Mesendoderm (in vitro differentiated cells): Measurements from ENCODE around the gene COPRS.
A peak's percentile ranks its signal among the peaks of the same experiment; 100 is the strongest.

Experiments
- DNase-seq: peaks from one replicate; pipeline ENCODE4 v3.0.0; 2013
- H2AK5ac ChIP-seq: 2 replicates; pipeline ENCODE4 v1.6.1; 2013; ENCODE audit warnings: low read length, inconsistent platforms
- H2BK120ac ChIP-seq: 2 replicates; pipeline ENCODE4 v1.6.1; 2013; ENCODE audit warnings: low read depth, mild to moderate bottlenecking, low read length, moderate library complexity, mixed read lengths
- H2BK15ac ChIP-seq: replicated peaks from 2 replicates; pipeline ENCODE4 v1.6.1; 2013; ENCODE audit warnings: low read depth, mild to moderate bottlenecking, moderate library complexity
- H2BK5ac ChIP-seq: 2 replicates; pipeline ENCODE4 v1.6.1; 2013; ENCODE audit warnings: low read length, inconsistent platforms
- H3K18ac ChIP-seq: 2 replicates; pipeline ENCODE4 v1.6.1; 2013; ENCODE audit warnings: mild to moderate bottlenecking, low read length, mixed read lengths
- H3K23ac ChIP-seq: one replicate; pipeline ENCODE4 v1.6.1; 2013; ENCODE audit warnings: low read length
- H3K27ac ChIP-seq: 2 replicates; pipeline ENCODE4 v1.5.1; 2013; ENCODE audit warnings: low read depth, mild to moderate bottlenecking, inconsistent platforms, low read length, moderate library complexity
- H3K27me3 ChIP-seq: 2 replicates; pipeline ENCODE4 v1.6.1; 2013; ENCODE audit warnings: low read length, control low read depth, mild to moderate bottlenecking, inconsistent platforms; ENCODE audit not compliant: insufficient read depth, poor library complexity
- H3K36me3 ChIP-seq: 2 replicates; pipeline ENCODE4 v1.6.1; 2013; ENCODE audit warnings: low read length, inconsistent platforms; ENCODE audit not compliant: control insufficient read depth, insufficient read depth
- H3K4ac ChIP-seq: one replicate; pipeline ENCODE4 v1.6.1; 2013; ENCODE audit warnings: low read depth, mild to moderate bottlenecking, low read length, moderate library complexity
- H3K4me1 ChIP-seq: 2 replicates; pipeline ENCODE4 v1.6.1; 2013; ENCODE audit warnings: low read depth, low read length, inconsistent platforms; ENCODE audit not compliant: control insufficient read depth
- H3K4me2 ChIP-seq: 2 replicates; pipeline ENCODE4 v1.6.1; 2013; ENCODE audit warnings: low read length
- H3K4me3 ChIP-seq: 2 replicates; pipeline ENCODE4 v1.5.1; 2013; ENCODE audit warnings: mild to moderate bottlenecking, low read length
- H3K56ac ChIP-seq: one replicate; pipeline ENCODE4 v1.6.1; 2013; ENCODE audit warnings: low read length
- H3K79me1 ChIP-seq: 2 replicates; pipeline ENCODE4 v1.6.1; 2013; ENCODE audit warnings: low read length, inconsistent platforms
- H3K79me2 ChIP-seq: 2 replicates; pipeline ENCODE4 v1.6.1; 2013; ENCODE audit warnings: mild to moderate bottlenecking, low read length; ENCODE audit not compliant: control insufficient read depth, insufficient read depth
- H3K9ac ChIP-seq: 2 replicates; pipeline ENCODE4 v1.6.1; 2013; ENCODE audit warnings: low read length, inconsistent platforms
- H4K5ac ChIP-seq: one replicate; pipeline ENCODE4 v1.6.1; 2013; ENCODE audit warnings: low read length
- H4K8ac ChIP-seq: one replicate; pipeline ENCODE4 v1.6.1; 2013; ENCODE audit warnings: low read depth, mild to moderate bottlenecking, control low read depth, low read length, moderate library complexity
- WGBS: extraction: QIAGEN DNeasy Blood & Tissue Kit; methylation state at CpG from one replicate; pipeline ENCODE4 v1.1.7; 2013; ENCODE audit warnings: low lambda C conversion rate, missing lambda C conversion rate; ENCODE audit not compliant: insufficient coverage; ENCODE audit errors: extremely low coverage; 5-methylcytosine and 5-hydroxymethylcytosine counted together

COPRS gene

GRCh38 chr17:31843070-31843745 lies 15.8 kb downstream of the COPRS start:
- H3K23ac ChIP-seq: no peak overlapping the region
- H2BK15ac ChIP-seq: no peak overlapping the region
- H3K27me3 ChIP-seq: no peaks in the 10 kb centered on the region
- no peaks in the 10 kb centered on the region for H3K4me1 ChIP-seq
- WGBS: no CpG with 5 or more reads among the region's 8 CpGs
- H3K9ac ChIP-seq: no peak overlapping the region
- no peak overlapping the region for H3K18ac ChIP-seq
- H2BK5ac ChIP-seq: no peak overlapping the region
- no peaks in the 10 kb centered on the region for H3K79me2 ChIP-seq
- H4K8ac ChIP-seq: no peak overlapping the region
- H3K4me2 ChIP-seq: no peak overlapping the region
- H2BK120ac ChIP-seq: no peak overlapping the region
- no peak overlapping the region for H4K5ac ChIP-seq
- DNase-seq: no peak
- H3K36me3 ChIP-seq: no peaks in the 10 kb centered on the region
- H2AK5ac ChIP-seq: no peak overlapping the region
- no peak overlapping the region for H3K4me3 ChIP-seq
- no peaks in the 10 kb centered on the region for H3K79me1 ChIP-seq
- H3K4ac ChIP-seq: no peak overlapping the region
- H3K56ac ChIP-seq: peak overlapping the region; percentile 38
- H3K27ac ChIP-seq: no peak overlapping the region

- Histone ChIP-seq H2BK15ac (no peak overlapping the region), H3K4ac (no peak overlapping the region), H3K56ac (no peak overlapping the region), H3K4me2 (no peak overlapping the region), H3K79me1 (no peaks in the 10 kb centered on the region), H2BK5ac (no peak overlapping the region), H3K36me3 (no peaks in the 10 kb centered on the region), H3K27ac (no peak overlapping the region), H3K27me3 (no peaks in the 10 kb centered on the region), H4K8ac (no peak overlapping the region), H3K9ac (no peak overlapping the region), H3K79me2 (no peaks in the 10 kb centered on the region), H3K4me1 (no peaks in the 10 kb centered on the region), H3K4me3 (no peak overlapping the region), H2BK120ac (no peak overlapping the region), H4K5ac (no peak overlapping the region), H2AK5ac (no peak overlapping the region), H3K23ac (no peak overlapping the region), H3K18ac (no peak overlapping the region)
- peak; percentile 83 for DNase-seq
- no CpG with 5 or more reads among the region's 22 CpGs for WGBS
These were observed 16.6 kb downstream of the COPRS start for GRCh38 chr17:31842195-31843069.

- Histone ChIP-seq H3K18ac (no peak overlapping the region), H3K23ac (no peak overlapping the region), H3K4me2 (no peak overlapping the region), H2BK120ac (no peak overlapping the region), H3K4me3 (no peak overlapping the region), H3K79me1 (no peaks in the 10 kb centered on the region), H4K8ac (no peak overlapping the region), H3K9ac (no peak overlapping the region), H4K5ac (no peak overlapping the region), H2BK5ac (no peak overlapping the region), H3K27me3 (no peaks in the 10 kb centered on the region), H3K4ac (no peak overlapping the region), H3K4me1 (no peaks in the 10 kb centered on the region), H2AK5ac (no peak overlapping the region), H2BK15ac (no peak overlapping the region), H3K79me2 (no peaks in the 10 kb centered on the region), H3K27ac (no peak overlapping the region), H3K56ac (no peak overlapping the region), H3K36me3 (no peaks in the 10 kb centered on the region)
- WGBS: no CpG with 5 or more reads among the region's 5 CpGs
- DNase-seq: no peak
These were observed 17.2 kb downstream of the COPRS start for GRCh38 chr17:31841850-31842194.

GRCh38 chr17:31838636-31839225 lies 20.3 kb downstream of the COPRS start:
- Histone ChIP-seq H2BK15ac (no peak overlapping the region), H3K4me3 (no peak overlapping the region), H2BK120ac (no peak overlapping the region), H3K4ac (no peak overlapping the region), H3K23ac (no peak overlapping the region), H3K36me3 (no peaks in the 10 kb centered on the region), H3K4me2 (no peak overlapping the region), H3K79me2 (no peaks in the 10 kb centered on the region), H4K8ac (no peak overlapping the region), H3K18ac (no peak overlapping the region), H4K5ac (no peak overlapping the region), H3K27ac (no peak overlapping the region), H3K56ac (no peak overlapping the region), H3K27me3 (no peaks in the 10 kb centered on the region), H3K9ac (no peak overlapping the region), H2AK5ac (no peak overlapping the region), H3K4me1 (no peaks in the 10 kb centered on the region), H2BK5ac (no peak overlapping the region), H3K79me1 (no peaks in the 10 kb centered on the region)
- WGBS: no CpG with 5 or more reads among the region's 5 CpGs
- no peak for DNase-seq

- no peak overlapping the region for H4K8ac ChIP-seq
- no peak overlapping the region for H3K18ac ChIP-seq
- H3K4me1 ChIP-seq: no peaks in the 10 kb centered on the region
- no peak overlapping the region for H3K56ac ChIP-seq
- no peak overlapping the region for H3K4ac ChIP-seq
- no peak overlapping the region for H2BK15ac ChIP-seq
- no CpG with 5 or more reads among the region's 4 CpGs for WGBS
- H2BK5ac ChIP-seq: no peak overlapping the region
- no peak overlapping the region for H3K27ac ChIP-seq
- H3K79me1 ChIP-seq: no peaks in the 10 kb centered on the region
- no peak overlapping the region for H3K9ac ChIP-seq
- no peak overlapping the region for H3K4me3 ChIP-seq
- H3K23ac ChIP-seq: no peak overlapping the region
- H4K5ac ChIP-seq: no peak overlapping the region
- H3K79me2 ChIP-seq: no peaks in the 10 kb centered on the region
- H3K4me2 ChIP-seq: no peak overlapping the region
- no peak overlapping the region for H2BK120ac ChIP-seq
- no peak overlapping the region for H2AK5ac ChIP-seq
- H3K36me3 ChIP-seq: no peaks in the 10 kb centered on the region
- DNase-seq: no peak
- H3K27me3 ChIP-seq: no peaks in the 10 kb centered on the region
These were observed 23.1 kb downstream of the COPRS start for GRCh38 chr17:31835984-31836383.
